GM21390 (cell line): Measurements from ENCODE around the gene MLIP.
A peak's percentile ranks its signal among the peaks of the same experiment; 100 is the strongest.

Source experiments
- ATAC-seq: cut with Tn5 transposase; IDR thresholded peaks from one replicate; pipeline ENCODE4 v1.9.1; 2021; ENCODE audit not compliant: unreplicated experiment

Gene MLIP

GRCh38 chr6:54266400-54266923 is 155.2 kb downstream of the MLIP start:
- ATAC-seq = no peak

- ATAC-seq = no peak
These were observed 156.6 kb downstream of the MLIP start for GRCh38 chr6:54267798-54268197.

- no peak for ATAC-seq
These were observed 162.1 kb downstream of the MLIP start for GRCh38 chr6:54273214-54273820.

GRCh38 chr6:54274383-54274782 is 163.1 kb downstream of the MLIP start:
- ATAC-seq = no peak

- no peak for ATAC-seq
These were observed 170.9 kb downstream of the MLIP start for GRCh38 chr6:54282186-54282585.

- no peak for ATAC-seq
These were observed 173.1 kb downstream of the MLIP start for GRCh38 chr6:54284161-54284860.

GRCh38 chr6:54285595-54285994 is 174.4 kb downstream of the MLIP start:
- no peak for ATAC-seq

GRCh38 chr6:54286141-54286540 is 174.9 kb downstream of the MLIP start:
- ATAC-seq = no peak

- no peak for ATAC-seq
These were observed 177.2 kb downstream of the MLIP start for GRCh38 chr6:54288474-54288873.

GRCh38 chr6:54289426-54289825 is 178.2 kb downstream of the MLIP start:
- no peak for ATAC-seq

GRCh38 chr6:54291146-54291545 is 179.9 kb downstream of the MLIP start:
- ATAC-seq = peak; percentile 69

- ATAC-seq = peak; percentile 91
These were observed 180.5 kb downstream of the MLIP start for GRCh38 chr6:54291738-54292137.

GRCh38 chr6:54294965-54295532 is 183.8 kb downstream of the MLIP start:
- no peak for ATAC-seq

- no peak for ATAC-seq
These were observed 188.5 kb downstream of the MLIP start for GRCh38 chr6:54299542-54300269.

GRCh38 chr6:54301770-54302169 is 190.5 kb downstream of the MLIP start:
- no peak for ATAC-seq

- ATAC-seq = peak; percentile 56
These were observed 196.2 kb downstream of the MLIP start for GRCh38 chr6:54307439-54307910.

GRCh38 chr6:54308289-54308985 is 197.2 kb downstream of the MLIP start, which contains the start of gene TINAG:
Gene TINAG, plus strand, starts transcription at chr6:54308441. Its CDS starts 110 bp downstream, at chr6:54308551.
- ATAC-seq = no peak

GRCh38 chr6:54308986-54309315 is 197.7 kb downstream of the MLIP start:
- ATAC-seq = no peak

GRCh38 chr6:54310377-54311152 is 199.3 kb downstream of the MLIP start:
- no peak for ATAC-seq

- no peak for ATAC-seq
These were observed 204.4 kb downstream of the MLIP start for GRCh38 chr6:54315656-54316055.
